HG03039 (cell line): ENCODE results near the gene CAMK1D.
"Not testable (repeated sequence)": the region's sequence is repeated elsewhere in the genome, so short reads cannot be mapped to it uniquely, and the experiment has no call there.

Source experiments
- ATAC-seq: cut with Tn5 transposase; IDR thresholded peaks from one replicate; pipeline ENCODE4 v1.9.1; 2021; ENCODE audit warnings: mild to moderate bottlenecking, moderate library complexity; ENCODE audit not compliant: unreplicated experiment

CAMK1D gene

DNA sequence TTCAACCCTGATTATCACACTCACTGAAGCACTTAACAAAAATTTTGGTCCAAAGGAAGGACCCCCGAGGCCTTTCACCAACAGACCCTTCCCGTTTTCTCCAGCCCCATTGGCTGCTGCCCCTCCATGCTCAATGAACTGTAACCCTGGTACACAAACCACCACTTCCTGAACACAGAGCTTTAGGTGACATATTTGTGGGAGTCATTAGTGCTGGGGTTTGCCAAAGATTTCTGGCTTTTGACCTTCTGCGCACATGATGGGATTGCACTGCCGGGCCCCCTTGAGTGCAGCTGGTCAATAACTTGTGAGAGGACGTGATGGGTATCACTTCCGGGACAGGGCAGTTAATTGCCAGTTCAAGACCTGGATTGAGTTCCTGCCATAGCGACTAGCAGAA is 9.0 kb upstream of the CAMK1D start:
- ATAC-seq = no peak

DNA sequence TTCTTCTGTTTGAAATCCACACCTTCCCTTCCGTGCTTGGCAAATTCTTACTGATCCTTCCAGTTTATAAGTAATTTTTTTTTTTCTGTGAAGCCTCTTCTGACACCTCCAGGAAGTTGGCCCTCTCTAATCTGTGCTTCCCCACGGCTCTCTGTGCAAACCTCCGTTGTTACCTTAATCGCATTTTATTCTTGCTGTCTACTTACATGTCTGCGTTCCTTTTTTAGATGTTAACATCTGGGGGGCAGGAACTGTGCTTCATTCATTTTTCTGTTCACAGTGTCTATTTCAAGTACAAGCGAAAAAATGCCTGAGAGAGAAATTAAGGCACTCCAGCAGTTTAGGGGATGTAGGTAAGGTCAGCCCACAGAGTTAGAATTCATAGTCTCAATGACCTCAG is 8.4 kb upstream of the CAMK1D start:
- no peak for ATAC-seq

GRCh38 chr10:12341526-12341925 is 7.8 kb upstream of the CAMK1D start:
- no peak for ATAC-seq

DNA sequence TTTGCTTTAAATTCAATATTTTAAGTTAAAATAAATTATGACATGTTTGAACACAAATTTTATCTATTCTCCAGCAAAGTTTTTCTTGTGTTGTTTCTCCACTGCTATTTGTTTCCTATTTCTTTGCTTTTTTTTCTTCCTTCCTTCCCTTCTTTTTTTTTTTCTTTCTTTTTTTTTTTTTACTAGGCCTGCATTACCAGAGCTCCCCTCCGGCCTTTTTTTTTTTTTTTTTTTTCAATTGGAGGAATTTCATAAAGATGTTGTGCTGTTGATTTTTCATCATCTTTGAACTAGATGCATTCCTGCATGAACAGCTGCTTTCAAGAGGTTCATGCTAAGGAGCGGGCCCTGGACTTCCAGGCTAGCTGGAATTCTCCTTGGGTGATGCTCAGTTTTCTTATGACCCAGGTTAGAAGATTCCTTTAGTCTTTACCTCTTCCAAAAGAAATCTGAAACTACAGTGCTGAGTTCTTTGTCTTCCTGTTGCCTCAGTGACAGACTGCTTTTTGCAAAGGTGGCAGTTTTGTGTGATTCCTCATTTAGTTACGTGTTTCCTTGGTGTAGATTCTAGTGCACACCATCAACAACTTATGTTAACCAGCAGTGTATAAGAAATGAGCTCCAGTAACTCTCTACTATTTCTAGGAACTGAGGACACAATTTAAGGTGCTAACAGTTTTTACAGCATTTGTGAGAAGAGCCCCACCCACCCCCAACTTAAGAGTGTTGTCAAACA is 4.8 kb upstream of the CAMK1D start:
- ATAC-seq = no peak

- ATAC-seq = no peak
These were observed 2.6 kb upstream of the CAMK1D start for GRCh38 chr10:12346707-12347106.

- no peak for ATAC-seq
These were observed 965 bp upstream of the CAMK1D start for GRCh38 chr10:12348294-12348869.

GRCh38 chr10:12349629-12350166 is 351 bp downstream of the CAMK1D start:
- no peak for ATAC-seq

DNA sequence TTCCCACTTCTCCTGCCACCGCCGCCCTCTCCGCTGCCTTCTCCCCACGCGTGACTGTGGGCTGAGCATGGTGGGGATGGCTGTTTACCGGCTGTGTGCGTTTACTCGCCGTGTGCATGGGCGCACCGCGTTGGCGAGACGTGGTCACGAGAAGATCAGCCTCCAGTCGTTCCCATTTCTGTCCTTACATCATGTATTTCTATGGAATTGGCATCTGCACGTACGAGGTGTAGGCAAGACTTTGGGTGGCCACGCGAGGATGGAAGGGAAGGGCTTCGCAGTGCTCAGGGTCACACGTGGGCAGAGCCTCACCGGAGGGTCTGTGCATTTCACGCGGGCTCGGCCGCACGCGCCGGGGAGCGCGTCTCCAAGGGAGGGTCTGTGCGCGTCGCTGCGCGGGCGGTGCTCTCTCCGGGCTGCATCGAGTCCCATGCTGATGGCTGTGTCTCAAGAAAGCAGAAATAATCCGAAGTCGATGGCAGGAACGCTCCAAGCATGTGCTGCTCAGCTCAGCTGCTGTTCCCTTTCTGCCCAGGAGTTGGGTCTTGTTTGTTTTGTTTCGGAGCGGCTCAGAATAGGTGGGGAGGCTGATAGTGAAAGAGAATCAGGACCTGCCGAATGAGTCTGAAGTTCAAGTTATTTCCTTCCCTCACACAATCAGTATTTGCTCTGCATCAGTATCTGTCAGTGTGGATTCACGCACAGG is 973 bp downstream of the CAMK1D start:
- peak; percentile 26 for ATAC-seq

- ATAC-seq = no peak
These were observed 1.6 kb downstream of the CAMK1D start for GRCh38 chr10:12350925-12351324.

DNA sequence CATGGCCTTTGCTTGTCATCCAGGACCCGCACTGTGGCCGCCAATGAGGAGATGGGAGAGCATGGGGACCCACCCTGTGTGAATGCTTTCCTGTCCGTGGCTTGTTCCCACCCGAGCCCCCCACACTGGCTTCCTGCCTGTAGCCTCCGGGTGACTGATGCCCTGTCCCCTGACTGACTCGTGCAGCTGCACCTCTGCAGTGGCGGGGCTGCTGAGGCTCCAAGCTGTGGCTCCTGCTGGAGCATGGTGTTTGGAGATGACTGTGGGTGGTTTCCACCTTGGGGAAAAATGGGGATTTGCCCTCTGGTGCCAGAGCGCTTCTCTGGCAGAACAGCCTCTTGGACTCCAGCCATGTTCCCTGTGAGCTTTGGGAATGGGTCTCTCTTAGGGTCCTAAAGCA is 2.1 kb downstream of the CAMK1D start:
- no peak for ATAC-seq

DNA sequence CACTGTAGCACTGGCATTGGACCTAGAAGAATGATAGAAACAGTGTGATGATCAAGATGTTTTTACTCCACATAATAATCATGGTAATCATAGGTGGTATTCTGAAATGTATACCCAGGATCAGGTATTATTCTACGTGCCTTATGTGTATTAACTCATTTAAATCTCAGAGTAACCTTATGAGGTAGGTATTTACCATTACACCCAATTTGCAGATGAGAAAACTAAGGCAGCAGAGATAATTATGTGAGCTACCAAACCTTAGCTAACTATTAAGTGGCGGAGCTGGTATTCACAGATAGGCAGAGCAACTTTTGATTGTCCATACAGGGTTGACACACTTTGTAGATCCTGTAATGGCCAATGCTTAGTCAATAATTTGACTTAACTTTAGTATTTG is 2.5 kb downstream of the CAMK1D start:
- ATAC-seq = no peak

DNA sequence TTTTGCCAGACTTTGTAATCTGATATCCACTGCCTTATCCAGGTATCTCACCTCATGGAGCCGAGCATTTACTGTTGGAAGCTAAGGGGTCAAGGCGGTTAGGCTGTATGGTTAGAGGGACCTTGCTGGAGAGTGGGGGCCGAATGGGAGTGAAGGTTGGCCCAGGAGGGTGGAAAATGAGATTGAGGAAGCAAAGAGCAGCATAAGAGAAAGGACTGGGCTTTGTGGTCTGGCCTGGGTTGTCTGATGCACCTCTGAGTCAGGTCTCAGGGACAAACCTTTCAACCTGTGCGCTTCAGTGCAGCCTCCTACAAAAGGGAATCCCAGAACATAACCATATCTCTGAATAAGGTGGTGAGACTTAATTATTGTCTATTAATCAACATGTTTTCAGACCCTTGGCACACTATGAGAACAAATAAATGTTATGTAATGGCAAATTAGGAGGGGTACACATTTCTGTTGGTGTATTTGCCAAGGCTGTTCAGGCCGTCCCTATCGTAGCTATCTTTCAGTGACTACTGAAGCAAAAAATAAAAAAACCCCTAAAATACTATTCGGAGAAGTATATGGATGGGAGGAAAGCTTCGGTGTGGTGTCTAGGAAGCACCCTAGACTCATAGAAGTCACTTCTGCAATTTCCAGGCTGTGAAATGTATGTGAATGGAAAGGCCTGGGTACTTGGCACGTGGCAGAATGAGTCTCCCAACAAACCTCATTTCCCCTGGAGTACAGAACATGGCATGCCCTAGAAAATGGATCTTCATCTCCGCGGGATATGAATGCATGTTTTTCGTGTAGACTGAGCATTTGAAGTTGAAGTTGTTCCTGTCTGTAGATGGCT is 4.3 kb downstream of the CAMK1D start:
- ATAC-seq = no peak

- ATAC-seq = not testable (repeated sequence)
These were observed 5.3 kb downstream of the CAMK1D start for GRCh38 chr10:12354696-12355095.

- ATAC-seq = no peak
These were observed 6.0 kb downstream of the CAMK1D start for GRCh38 chr10:12355384-12355783.

DNA sequence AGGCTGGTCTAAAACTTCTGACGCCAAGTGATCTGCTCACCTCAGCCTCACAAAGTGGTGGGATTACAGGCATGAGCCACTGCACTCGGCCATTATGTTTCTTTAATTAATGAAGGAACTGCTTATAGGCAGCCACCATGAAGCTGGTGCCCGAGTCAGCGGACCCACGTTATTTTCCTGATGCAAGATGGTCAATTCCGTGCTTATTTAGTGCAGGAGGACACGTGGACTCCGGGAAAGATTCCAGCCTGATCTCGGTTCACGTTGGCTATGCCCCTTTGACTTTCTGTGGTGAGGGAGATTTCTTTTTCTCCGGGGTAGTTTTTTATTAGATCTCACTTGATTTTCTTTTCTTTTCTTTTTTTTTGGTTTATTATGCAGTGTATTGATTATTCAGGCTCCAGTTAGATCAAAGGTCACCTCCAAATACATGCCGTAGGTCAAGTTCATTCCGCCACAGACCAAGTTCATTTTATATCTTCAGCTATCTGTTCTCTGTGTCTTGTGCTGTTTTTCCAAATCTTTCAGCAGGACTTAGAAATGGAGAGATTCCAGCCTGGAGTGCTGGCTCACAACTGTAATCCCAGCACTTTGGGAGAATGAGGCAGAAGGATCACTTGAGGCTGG is 8.3 kb downstream of the CAMK1D start:
- no peak for ATAC-seq

- no peak for ATAC-seq
These were observed 9.7 kb downstream of the CAMK1D start for GRCh38 chr10:12358863-12359564.

GRCh38 chr10:12360461-12360860 is 11.1 kb downstream of the CAMK1D start:
- no peak for ATAC-seq

DNA sequence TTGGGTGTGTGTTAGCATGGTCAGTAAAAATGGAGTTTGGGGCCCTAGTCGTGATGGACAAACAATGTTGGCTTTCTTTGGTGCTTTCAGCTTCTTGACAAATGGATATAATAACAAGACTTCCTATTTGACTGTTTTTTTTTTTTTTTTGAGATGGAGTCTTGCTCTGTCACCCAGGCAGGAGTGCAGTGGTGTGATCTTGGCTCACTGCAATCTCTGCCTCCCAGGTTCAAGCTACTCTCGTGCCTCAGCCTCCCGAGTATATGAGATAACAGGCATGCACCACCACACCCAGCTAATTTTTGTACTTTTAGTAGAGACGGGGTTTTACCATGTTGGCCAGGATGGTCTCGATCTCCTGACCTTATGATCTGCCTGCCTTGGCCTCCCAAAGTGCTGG is 11.8 kb downstream of the CAMK1D start:
- not testable (repeated sequence) for ATAC-seq

DNA sequence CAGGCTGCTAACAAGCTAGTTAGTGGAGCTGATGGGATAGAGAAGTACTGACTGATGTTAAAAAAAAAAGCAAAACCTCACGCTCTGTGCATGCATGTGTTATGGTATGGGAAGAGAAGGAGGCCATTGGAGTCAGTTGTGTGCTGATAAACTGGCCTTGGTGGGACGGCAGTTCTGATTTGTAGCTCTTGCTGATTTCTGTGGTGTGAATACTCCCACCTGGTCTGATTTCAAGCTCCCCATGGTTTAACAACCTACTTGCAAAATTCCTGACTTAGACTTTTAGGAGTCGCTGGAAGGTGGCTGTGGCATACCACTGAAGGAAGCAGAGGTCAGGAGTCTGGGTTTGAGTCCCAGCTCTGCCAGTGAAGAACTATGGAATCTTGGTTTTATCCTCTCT is 15.2 kb downstream of the CAMK1D start:
- ATAC-seq = no peak

DNA sequence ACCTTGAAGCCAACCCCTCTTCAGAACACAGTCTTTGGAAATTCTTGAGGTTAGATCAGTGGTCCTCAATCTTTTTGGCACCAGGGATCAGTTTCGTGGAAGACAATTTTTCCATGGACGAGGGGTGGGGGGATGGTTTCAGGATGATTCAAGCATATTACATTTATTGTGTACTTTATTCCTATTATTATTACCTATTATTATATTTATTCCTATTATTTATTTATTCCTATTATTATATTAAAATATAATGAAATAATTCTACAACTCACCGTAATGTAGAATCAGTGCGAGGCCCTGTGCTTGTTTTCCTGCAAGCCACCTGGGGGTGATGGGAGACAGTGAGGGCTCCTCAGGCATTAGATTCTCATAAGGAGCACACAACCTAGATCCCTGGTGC is 17.9 kb downstream of the CAMK1D start:
- ATAC-seq = no peak
